Measurements from ENCODE around the gene MBD5. TPM values are rescaled to one million over a fixed set of nuclear protein-coding genes. Genes with fewer than 3 reads are reported as not detected.

MBD5 gene
- polyA plus RNA-seq, 3 donors, result 2.9 to 8.1 (median 4.5) TPM

GRCh38 chr2:148546270-148546669 lies 525.4 kb downstream of the MBD5 start:
- no peak overlapping the region for H3K27ac ChIP-seq (ENCODE audit: low read depth, low read length)
- WGBS, 3 donors, result 57 to 95% (median 59%) methylated on average over 1 of the region's 1 CpG

DNA sequence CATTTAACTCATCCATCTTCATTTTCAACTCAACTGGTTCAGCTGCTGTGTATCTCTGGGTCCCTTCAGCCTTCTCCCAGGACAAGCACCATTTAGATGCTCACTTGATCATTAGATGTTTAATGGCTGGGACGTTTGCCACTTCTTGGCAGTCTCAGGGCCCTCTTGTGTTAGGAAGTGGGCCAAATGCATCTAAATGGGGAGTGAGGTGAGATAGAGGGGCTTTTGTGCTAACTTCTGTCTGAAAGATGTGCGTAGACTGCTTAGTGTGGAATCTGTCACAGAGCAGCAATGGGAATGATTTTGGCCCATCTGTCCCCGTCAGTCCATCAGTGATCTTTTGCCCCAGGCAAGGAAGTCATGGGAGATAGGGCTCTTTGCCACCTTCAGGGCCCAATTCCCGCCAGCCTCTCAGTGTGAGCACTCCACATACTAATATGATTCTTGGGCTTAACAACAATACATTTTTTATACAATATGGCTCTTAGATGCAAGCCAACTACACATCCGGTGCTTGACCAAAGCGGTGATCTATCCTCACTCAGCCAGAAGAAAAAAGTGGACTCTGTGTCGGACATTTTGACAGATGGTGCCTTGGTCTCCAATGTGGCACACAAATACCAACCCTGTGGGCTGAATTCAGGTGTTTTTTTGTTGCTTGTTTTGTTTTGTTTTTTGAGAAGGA lies 528.0 kb downstream of the MBD5 start:
- WGBS, 3 donors, result 87 to 90% (median 88%) methylated on average over 7 of the region's 7 CpGs
- no peak overlapping the region for H3K27ac ChIP-seq (ENCODE audit: low read depth, low read length)

DNA sequence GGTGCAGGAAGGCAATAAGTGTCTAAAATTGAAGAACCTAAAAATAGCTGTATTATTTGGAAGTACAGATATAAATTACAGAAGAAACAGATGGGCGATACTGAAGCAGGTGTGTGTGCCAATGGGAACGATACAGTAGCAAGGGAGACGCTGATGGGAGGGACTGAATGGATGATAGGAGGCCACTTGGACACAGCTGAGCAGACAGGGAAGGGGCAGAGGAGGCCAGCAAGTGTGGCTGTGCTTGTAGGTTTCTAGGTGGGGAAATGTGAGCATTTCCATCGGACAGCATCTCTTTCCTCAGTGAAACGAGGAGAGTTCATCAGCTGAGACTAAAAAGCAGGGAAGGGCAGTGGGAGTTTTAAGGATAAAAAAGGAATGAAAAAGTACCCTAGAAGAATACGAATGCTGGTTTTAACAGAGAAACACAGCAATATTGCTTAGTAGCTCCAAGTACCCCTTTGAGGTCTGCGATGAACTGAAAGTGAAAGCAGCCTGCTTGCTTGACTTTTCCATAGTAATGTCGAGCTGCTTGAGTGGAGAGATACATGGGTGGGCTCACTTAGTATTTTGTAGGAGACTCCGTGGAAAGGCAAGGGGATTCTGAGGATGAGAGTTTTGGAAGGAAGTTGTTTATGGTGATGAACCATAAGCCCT lies 531.9 kb downstream of the MBD5 start:
- WGBS, 3 donors, result 19 to 59% (median 23%) methylated on average over 9 of the region's 9 CpGs
- no peak overlapping the region for H3K27ac ChIP-seq (ENCODE audit: low read depth, low read length)

- WGBS, 3 donors, result 74 to 81% (median 76%) methylated on average over 7 of the region's 7 CpGs
- no peak overlapping the region for H3K27ac ChIP-seq (ENCODE audit: low read depth, low read length)
Measured at GRCh38 chr2:148553332-148553887, 532.5 kb downstream of the MBD5 start.

GRCh38 chr2:148554459-148555247 lies 533.8 kb downstream of the MBD5 start:
- 63 to 68% (median 64%) methylated on average over 6 of the region's 6 CpGs for WGBS, 3 donors
- H3K27ac ChIP-seq (ENCODE audit: low read depth, low read length), result no peak overlapping the region

DNA sequence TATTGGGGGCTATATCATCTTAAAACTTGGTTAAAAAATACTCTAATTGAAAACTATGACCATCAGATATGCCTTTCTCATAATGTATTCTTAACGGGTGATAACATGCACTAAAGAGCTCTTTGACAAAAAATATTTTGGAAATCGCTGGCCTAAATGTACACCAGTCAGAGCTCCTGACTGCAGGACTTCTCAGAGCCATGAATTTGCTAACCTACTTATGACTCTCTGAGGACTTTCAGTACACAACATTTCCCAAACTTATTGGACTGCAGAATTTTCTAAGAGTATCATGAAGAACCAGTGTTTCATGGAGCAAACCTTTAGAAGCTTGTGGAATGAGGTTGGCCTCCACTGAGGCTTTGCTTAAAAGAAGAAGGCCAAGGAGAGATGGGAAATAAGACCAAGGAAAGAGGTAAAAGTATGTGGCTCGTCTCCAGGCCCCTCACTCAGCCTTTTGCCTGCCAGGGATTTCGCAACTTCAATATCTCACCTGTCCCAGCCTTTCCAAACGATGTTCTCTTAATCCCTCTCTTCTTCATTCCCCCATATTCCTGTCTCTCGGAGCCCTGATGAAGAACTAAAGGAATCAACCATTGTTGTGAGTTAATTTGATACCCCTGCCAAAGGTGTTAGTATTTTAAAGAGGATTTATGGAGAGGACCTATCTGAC lies 534.9 kb downstream of the MBD5 start:
- WGBS, 3 donors, result 80 to 91% (median 84%) methylated on average over 6 of the region's 6 CpGs
- H3K27ac ChIP-seq (ENCODE audit: low read depth, low read length), result no peak overlapping the region

GRCh38 chr2:148557844-148558436 lies 537.0 kb downstream of the MBD5 start:
- no peak overlapping the region for H3K27ac ChIP-seq (ENCODE audit: low read depth, low read length)
- WGBS, 3 donors, result 88 to 94% (median 91%) methylated on average over 5 of the region's 5 CpGs

- WGBS, 3 donors, result 63 to 77% (median 63%) methylated on average over 5 of the region's 5 CpGs
- no peak overlapping the region for H3K27ac ChIP-seq (ENCODE audit: low read depth, low read length)
Measured at GRCh38 chr2:148560496-148560895, 539.6 kb downstream of the MBD5 start.

- 57 to 77% (median 58%) methylated on average over 14 of the region's 14 CpGs for WGBS, 3 donors
- no peak overlapping the region for H3K27ac ChIP-seq (ENCODE audit: low read depth, low read length)
Measured at GRCh38 chr2:148561389-148561788, 540.5 kb downstream of the MBD5 start.

DNA sequence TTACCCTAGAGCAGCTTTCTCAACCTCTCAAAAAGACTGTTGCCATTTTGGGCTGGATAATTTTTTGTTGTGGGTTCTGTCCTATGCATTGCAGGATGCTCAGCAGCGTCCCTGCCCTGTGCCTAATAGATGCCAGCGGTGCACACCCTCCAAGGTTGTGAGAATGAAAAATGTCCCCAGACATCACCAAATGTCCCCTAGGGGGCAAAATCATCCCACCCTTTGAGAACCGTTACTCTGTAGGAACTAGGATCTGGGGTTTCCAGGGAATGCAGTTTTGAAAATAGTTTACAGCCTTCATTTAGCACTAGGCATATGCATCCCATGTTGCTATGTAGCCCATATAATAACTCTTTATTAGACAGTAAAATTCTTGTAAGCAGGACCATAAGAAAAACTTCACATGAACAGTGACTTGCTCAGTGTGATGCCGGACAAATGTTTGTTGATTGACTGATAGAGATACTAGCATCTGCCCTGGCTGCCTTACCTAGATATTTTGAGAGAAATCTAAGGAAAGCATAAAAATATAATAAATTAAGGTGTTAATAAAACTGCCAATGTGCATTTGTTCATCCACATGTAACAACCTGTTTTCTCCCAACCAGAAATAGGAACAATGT lies 544.5 kb downstream of the MBD5 start:
- WGBS, 3 donors, result 63 to 74% (median 72%) methylated on average over 4 of the region's 4 CpGs

More for the DNA sequence above, 544.5 kb downstream of the MBD5 start:
- no peak overlapping the region for H3K27ac ChIP-seq (ENCODE audit: low read depth, low read length)

Other genes with a start within 250 kb of the MBD5 start
- 1 to 10 TPM; 2.3 to 5.2 (median 3.7) TPM for gene ACVR2A, start 176.1 kb upstream of the MBD5 start, polyA plus RNA-seq
- gene ORC4, start 354 bp upstream of the MBD5 start, polyA plus RNA-seq, result 10 to 100 TPM in 1 of 3 donors, 1 to 10 TPM in 2; 8.3 to 14.4 (median 8.9) TPM

Measured in adipose tissue (tissue), 3 donors.